UCSD-AML1 (cell line): ENCODE measurements around the gene CNBD2.
"Not testable (repeated sequence)": the region's sequence is repeated elsewhere in the genome, so short reads cannot be mapped to it uniquely, and the experiment has no call there.

Experiments used
- DNase-seq: peaks from one replicate; lab custom pipeline; 2025; ENCODE audit not compliant: unreplicated experiment; lab: John Stamatoyannopoulos, UW

CNBD2 gene

GRCh38 chr20:36018208-36018988 is 50.0 kb downstream of the CNBD2 start:
- no peak for DNase-seq

GRCh38 chr20:36026131-36026530 is 57.7 kb downstream of the CNBD2 start:
- not testable (repeated sequence) for DNase-seq

- no peak for DNase-seq
Observed at GRCh38 chr20:36028106-36028808, 59.9 kb downstream of the CNBD2 start.

- DNase-seq: no peak
Observed at GRCh38 chr20:36030149-36030548, 61.8 kb downstream of the CNBD2 start.

- no peak for DNase-seq
Observed at GRCh38 chr20:36031806-36032205, 63.4 kb downstream of the CNBD2 start.

DNA sequence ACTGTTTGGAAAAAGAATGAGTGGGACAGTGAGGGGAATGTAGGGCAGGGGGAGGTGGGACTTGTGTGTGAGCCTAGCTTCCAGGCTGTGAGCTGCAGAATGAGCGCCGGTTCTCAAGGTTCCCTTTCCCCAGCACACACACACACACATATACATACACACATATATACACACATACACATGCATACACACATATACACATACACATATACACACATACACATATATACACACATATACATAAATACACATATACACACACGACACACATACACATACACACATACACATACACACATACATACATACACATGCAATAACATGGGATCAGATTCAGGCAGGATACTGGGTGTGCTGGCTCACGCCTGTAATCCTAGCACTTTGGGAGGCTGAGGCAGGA is 66.5 kb downstream of the CNBD2 start:
- no peak for DNase-seq

- peak; percentile 26 for DNase-seq
Observed at GRCh38 chr20:36035745-36036144, 67.4 kb downstream of the CNBD2 start.

DNA sequence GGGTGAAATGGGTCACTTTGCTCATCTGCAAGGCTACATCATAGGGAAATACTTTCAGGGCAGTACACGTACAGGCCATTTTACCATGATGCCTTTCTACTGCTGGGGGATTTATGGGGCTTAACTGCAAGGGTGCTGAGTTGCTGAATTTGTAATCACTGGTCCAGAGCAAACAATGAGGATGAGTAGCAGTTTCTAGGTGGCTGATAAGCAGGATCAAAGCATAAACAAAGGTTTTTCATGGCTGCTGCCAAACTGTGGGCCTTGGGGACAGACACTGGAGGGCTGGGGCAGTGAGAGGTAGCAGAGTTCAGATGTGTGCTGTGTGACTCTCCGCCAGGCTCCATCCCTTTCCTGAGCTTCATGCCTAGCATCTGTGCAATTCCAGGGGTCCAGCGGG is 68.3 kb downstream of the CNBD2 start:
- DNase-seq: no peak

DNA sequence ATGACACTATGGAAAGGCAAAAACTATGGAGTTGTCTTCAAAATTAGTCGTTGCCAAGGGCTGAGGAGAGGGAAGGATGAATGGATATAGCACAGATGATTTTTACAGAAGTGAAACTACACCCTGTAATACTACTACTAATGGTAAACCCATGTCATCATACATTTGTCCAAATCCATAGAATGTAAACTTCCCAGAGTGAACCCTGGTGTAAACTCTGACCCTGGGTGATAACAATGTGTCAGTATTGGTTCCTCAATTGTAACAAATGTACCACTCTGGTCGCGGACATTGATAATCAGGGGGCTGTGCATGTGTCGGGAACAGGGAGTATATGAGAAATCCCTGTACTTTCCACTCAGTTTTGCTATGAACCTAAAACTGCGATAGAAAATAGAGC is 72.2 kb downstream of the CNBD2 start:
- no peak for DNase-seq

GRCh38 chr20:36043441-36043840 is 75.1 kb downstream of the CNBD2 start:
- no peak for DNase-seq

GRCh38 chr20:36043892-36044515 is 75.6 kb downstream of the CNBD2 start:
- no peak for DNase-seq

- DNase-seq: no peak
Observed at GRCh38 chr20:36045373-36045714, 77.0 kb downstream of the CNBD2 start.

GRCh38 chr20:36046073-36046798 is 77.8 kb downstream of the CNBD2 start:
- DNase-seq: not testable (repeated sequence)

DNA sequence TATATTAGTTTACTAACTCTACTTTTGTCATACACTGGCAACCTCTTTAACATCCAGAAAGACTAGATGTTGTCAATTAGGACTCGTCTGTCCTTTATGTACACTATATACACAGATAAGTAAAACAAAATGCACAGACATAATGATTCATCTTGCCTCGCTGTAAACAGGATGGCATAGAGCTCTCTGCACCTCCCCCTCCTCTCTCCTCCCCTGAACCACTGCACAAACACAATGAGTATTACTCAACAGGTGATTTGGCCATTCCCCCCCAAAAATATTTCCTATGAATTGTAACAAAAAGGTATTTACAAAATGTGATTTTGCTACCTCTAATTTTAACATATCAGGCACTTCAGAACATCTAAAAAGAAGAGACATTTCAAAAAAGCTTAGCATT is 81.0 kb downstream of the CNBD2 start:
- DNase-seq: not testable (repeated sequence)

- DNase-seq: peak; percentile 93
Observed at GRCh38 chr20:36050436-36051317, 82.3 kb downstream of the CNBD2 start.

DNA sequence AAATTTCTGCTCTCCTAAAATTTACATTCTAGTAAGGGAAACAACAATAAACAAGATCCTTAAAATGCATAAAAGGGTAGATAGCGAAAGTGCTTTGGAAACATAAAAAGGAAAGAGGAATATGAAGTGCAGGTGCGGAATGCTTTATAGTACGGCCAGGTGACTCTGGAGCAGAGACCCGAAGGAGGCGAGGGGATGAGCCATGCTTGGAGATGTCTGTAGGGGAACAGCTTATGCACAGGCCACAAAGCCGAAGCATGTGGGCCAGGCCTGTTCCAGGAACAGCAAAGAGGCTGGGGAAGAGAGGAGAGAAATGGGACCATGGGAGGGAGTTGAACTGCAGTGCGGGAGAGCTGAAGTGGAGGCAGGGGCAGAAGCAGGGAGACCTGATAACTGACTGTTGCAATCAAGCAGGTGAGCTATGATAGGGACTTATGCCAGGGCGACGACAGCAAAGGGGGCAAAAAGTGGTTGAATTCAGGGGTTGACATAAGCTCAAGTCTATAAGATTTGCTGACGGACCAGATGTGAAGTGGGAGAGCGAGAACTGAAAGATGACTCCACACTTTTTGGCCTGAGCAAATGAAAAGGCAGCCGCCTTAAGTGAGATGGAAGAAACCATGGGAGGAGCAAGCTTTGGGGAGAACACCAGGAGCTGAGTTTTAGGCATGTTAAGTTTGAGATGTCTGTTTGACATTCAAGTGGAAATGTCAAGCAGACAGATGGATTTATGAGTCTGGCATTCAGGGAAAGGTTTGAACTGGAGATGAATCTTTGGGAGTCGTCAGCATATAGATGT is 83.1 kb downstream of the CNBD2 start:
- DNase-seq: no peak

GRCh38 chr20:36052117-36052513 is 83.7 kb downstream of the CNBD2 start:
- DNase-seq: no peak

DNA sequence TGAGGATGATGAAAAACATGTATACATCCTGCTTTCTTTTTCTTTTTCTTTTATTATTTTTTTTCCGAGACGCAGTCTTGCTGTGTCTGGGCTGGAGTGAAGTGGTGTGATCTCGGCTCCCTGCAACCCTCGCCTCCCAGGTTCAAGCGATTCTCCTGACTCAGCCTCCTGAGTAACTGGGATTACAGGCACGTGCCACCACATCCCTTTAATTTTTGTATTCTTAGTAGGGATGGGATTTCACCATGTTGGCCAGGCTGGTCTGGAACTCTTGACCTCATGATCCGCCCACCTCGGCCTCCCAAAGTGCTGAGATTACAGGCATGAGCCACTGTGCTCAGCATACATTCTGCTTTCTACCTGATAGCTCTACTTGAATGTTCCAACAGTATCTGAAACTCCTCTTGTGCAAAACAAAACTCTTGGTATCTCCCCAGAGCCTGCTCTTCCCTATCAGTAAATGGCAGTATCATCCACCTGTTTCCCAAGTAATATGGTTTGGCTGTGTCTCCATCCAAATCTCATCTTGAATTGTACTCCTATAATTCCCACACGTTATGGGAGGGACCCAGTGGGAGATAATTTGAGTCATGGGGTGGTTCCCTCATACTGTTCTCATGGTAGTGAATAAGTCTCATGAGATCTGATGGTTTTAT is 85.6 kb downstream of the CNBD2 start:
- DNase-seq: not testable (repeated sequence)

GRCh38 chr20:36055145-36055544 is 86.8 kb downstream of the CNBD2 start:
- DNase-seq: no peak
